ENCODE measurements around the gene ADISSP. TPM values are rescaled to one million over a fixed set of nuclear protein-coding genes. Genes with fewer than 3 reads are reported as not detected.

Gene ADISSP
- polyA plus RNA-seq (2012; ENCODE audit: insufficient read depth, insufficient read length), result 87.4 TPM

GRCh38 chr20:3767427-3768341, at the start of gene ADISSP:
TSS of gene ADISSP (minus strand) at chr20:3767753. CDS start at chr20:3760100, 7,653 bp downstream.
- DNase-seq (ENCODE audit: low read depth, low spot score), result peak; percentile 96
- H3K4me3 ChIP-seq (ENCODE audit: low read length), result peak within 1 kb of the TSS; percentile 83

- peak; percentile 88 for DNase-seq (ENCODE audit: low read depth, low spot score)
- H3K4me3 ChIP-seq (ENCODE audit: low read length), result peak overlapping the region; percentile 18
These were observed 48.3 kb upstream of the ADISSP start for GRCh38 chr20:3815703-3816315.

- H3K4me3 ChIP-seq (ENCODE audit: low read length), result no peak overlapping the region
- no peak for DNase-seq (ENCODE audit: low read depth, low spot score)
These were observed 47.5 kb upstream of the ADISSP start for GRCh38 chr20:3814928-3815495.

- no peak for DNase-seq (ENCODE audit: low read depth, low spot score)
- H3K4me3 ChIP-seq (ENCODE audit: low read length), result no peak overlapping the region
These were observed 46.5 kb upstream of the ADISSP start for GRCh38 chr20:3813848-3814581.

GRCh38 chr20:3812975-3813847, 45.7 kb upstream of the ADISSP start:
- H3K4me3 ChIP-seq (ENCODE audit: low read length), result no peak overlapping the region
- DNase-seq (ENCODE audit: low read depth, low spot score), result no peak

GRCh38 chr20:3812259-3812681, 44.7 kb upstream of the ADISSP start:
- no peak for DNase-seq (ENCODE audit: low read depth, low spot score)
- peak overlapping the region; percentile 36; the same call in 1 of the 2 replicates for H3K4me3 ChIP-seq (ENCODE audit: low read length)

GRCh38 chr20:3811467-3812258, 44.1 kb upstream of the ADISSP start:
- peak overlapping the region; percentile 36 for H3K4me3 ChIP-seq (ENCODE audit: low read length)
- DNase-seq (ENCODE audit: low read depth, low spot score), result peak; percentile 87

GRCh38 chr20:3808544-3808943, 41.0 kb upstream of the ADISSP start:
- no peak for DNase-seq (ENCODE audit: low read depth, low spot score)
- no peak overlapping the region for H3K4me3 ChIP-seq (ENCODE audit: low read length)

- DNase-seq (ENCODE audit: low read depth, low spot score), result no peak
These were observed 37.2 kb upstream of the ADISSP start for GRCh38 chr20:3804781-3805180.

GRCh38 chr20:3804254-3804751, 36.8 kb upstream of the ADISSP start:
- H3K4me3 ChIP-seq (ENCODE audit: low read length), result no peak overlapping the region
- DNase-seq (ENCODE audit: low read depth, low spot score), result no peak

More at GRCh38 chr20:3804781-3805180, 37.2 kb upstream of the ADISSP start:
- no peak overlapping the region for H3K4me3 ChIP-seq (ENCODE audit: low read length)

GRCh38 chr20:3803854-3804253, 36.3 kb upstream of the ADISSP start:
- DNase-seq (ENCODE audit: low read depth, low spot score), result no peak
- no peak overlapping the region for H3K4me3 ChIP-seq (ENCODE audit: low read length)

- no peak for DNase-seq (ENCODE audit: low read depth, low spot score)
- no peak overlapping the region for H3K4me3 ChIP-seq (ENCODE audit: low read length)
These were observed 35.7 kb upstream of the ADISSP start for GRCh38 chr20:3803289-3803688.

- no peak for DNase-seq (ENCODE audit: low read depth, low spot score)
- H3K4me3 ChIP-seq (ENCODE audit: low read length), result no peak overlapping the region
These were observed 35.1 kb upstream of the ADISSP start for GRCh38 chr20:3802524-3803239.

GRCh38 chr20:3801846-3802245, 34.3 kb upstream of the ADISSP start:
- H3K4me3 ChIP-seq (ENCODE audit: low read length), result no peak overlapping the region

GRCh38 chr20:3801299-3801698, 33.7 kb upstream of the ADISSP start:
- H3K4me3 ChIP-seq (ENCODE audit: low read length), result no peak overlapping the region
- DNase-seq (ENCODE audit: low read depth, low spot score), result no peak

More at GRCh38 chr20:3801846-3802245, 34.3 kb upstream of the ADISSP start:
- DNase-seq (ENCODE audit: low read depth, low spot score), result no peak

GRCh38 chr20:3800878-3801260, 33.3 kb upstream of the ADISSP start:
- no peak overlapping the region for H3K4me3 ChIP-seq (ENCODE audit: low read length)
- no peak for DNase-seq (ENCODE audit: low read depth, low spot score)

Measured in Jurkat, Clone E6-1 (cell line).